ENCODE measurements around the gene TMEM237. TPM values are rescaled to one million over a fixed set of nuclear protein-coding genes. Genes with fewer than 3 reads are reported as not detected.

TMEM237 gene
- total and polyA plus RNA-seq, 9 donors, result 12.8 to 28.5 (median 24.8) TPM

DNA sequence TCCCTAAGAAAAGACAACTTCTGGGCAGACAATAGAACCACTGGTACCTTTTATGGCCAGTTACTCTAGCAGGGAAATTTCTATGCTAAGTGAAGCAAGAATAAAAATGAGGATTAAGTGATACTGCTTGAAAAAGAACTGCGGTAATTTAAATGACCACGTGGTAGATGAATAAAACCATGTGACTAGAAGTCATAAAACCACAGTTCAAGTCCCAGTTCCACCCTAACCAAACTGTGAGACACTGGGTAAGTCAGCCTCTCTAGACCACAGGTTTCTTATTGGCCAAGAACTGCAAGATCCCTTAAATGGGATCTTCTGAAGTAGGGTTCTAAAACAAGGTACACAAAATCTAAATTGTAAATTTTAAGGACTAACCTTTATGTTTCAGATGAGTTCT, 12.7 kb downstream of the TMEM237 start:
- no peak for DNase-seq
- H3K27me3 ChIP-seq, result no peaks in the 10 kb centered on the region
- H3K36me3 ChIP-seq, result no peaks in the 10 kb centered on the region
- no peak overlapping the region for H3K4me3 ChIP-seq
- H3K27ac ChIP-seq, result no peak overlapping the region
- 76 to 82% (median 79%) methylated on average over 2 of the region's 2 CpGs for WGBS, 3 donors
- H3K4me1 ChIP-seq (ENCODE audit: insufficient read depth), result no peaks in the 10 kb centered on the region
- H3K9me3 ChIP-seq, result no peaks in the 10 kb centered on the region
- TF ChIP-seq EP300 (IDR thresholded peaks at IDR 0.05), result no peak
- no peak for TF ChIP-seq POLR2A (IDR thresholded peaks at IDR 0.05)
- intact Hi-C loops (cut with DNase I), result no loop called here

DNA sequence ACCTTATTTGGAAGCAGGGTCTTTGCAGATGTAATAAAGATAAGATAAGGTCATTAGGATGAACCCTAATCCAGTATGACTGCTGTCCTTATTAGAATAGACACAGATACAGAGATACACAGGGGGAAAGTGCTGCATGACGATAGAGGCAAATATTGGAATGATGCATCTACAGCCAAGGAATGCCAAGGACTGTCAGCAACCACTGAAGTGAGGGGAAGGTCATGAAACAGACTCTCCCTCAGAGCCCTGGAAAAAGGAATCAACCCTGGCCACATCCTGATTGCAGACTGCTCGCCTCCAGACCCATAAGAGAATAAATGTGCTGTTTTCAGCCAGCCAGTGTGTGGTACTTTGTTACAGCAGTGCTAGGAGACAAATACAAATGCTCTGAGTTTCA, 14.8 kb downstream of the TMEM237 start:
- DNase-seq, result no peak
- Histone ChIP-seq H3K4me1 (ENCODE audit: insufficient read depth) (no peaks in the 10 kb centered on the region), H3K4me3 (no peak overlapping the region), H3K36me3 (no peaks in the 10 kb centered on the region), H3K27me3 (no peaks in the 10 kb centered on the region), H3K27ac (no peak overlapping the region), H3K9me3 (no peaks in the 10 kb centered on the region)
- TF ChIP-seq, protein P1, sequence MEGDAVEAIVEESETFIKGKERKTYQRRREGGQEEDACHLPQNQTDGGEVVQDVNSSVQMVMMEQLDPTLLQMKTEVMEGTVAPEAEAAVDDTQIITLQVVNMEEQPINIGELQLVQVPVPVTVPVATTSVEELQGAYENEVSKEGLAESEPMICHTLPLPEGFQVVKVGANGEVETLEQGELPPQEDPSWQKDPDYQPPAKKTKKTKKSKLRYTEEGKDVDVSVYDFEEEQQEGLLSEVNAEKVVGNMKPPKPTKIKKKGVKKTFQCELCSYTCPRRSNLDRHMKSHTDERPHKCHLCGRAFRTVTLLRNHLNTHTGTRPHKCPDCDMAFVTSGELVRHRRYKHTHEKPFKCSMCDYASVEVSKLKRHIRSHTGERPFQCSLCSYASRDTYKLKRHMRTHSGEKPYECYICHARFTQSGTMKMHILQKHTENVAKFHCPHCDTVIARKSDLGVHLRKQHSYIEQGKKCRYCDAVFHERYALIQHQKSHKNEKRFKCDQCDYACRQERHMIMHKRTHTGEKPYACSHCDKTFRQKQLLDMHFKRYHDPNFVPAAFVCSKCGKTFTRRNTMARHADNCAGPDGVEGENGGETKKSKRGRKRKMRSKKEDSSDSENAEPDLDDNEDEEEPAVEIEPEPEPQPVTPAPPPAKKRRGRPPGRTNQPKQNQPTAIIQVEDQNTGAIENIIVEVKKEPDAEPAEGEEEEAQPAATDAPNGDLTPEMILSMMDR (IDR thresholded peaks at IDR 0.05), result no peak
- no peak for TF ChIP-seq POLR2A (IDR thresholded peaks at IDR 0.05)
- no peak for TF ChIP-seq EP300 (IDR thresholded peaks at IDR 0.05)
- intact Hi-C loops (cut with DNase I), result loop anchor here in 1 of 4 donors (10.0 kb wide), 1 partner anchor 394 kb away; no protein-coding TSS in a partner anchor
- WGBS, 3 donors, result 71 to 78% (median 73%) methylated on average over 2 of the region's 2 CpGs

DNA sequence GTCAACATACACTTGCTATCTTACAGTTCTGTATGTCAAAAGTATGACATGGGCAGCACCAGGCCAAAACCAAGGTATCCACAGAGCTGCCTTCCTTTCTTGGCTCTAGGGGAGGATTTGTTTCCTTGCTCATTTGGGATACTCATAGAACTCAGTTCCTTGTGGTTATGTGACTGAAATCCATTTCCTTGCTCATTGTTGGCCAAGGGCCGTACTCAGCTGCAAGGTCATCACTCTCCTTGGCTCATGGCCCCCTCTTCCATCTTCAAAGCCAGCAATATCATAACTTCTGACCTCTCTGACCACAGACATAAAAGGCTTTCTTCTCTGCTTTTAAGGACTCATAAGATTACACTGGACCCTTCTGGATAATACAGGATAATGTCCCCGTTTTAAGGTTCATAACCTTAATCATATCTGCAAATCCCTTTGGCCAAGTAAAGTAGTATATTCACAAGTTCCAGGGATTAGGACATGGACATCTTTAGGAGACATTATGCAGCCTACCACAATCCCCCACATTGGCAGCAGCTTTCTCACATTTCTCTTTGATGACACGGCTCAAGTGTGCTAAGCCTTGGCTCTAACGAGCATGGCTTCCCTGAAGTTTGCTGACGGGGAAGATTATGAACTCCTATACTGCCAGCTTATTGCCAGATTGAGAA, 20.9 kb downstream of the TMEM237 start:
- Histone ChIP-seq H3K4me1 (ENCODE audit: insufficient read depth) (no peaks in the 10 kb centered on the region), H3K36me3 (no peaks in the 10 kb centered on the region), H3K9me3 (no peaks in the 10 kb centered on the region), H3K27ac (no peak overlapping the region), H3K4me3 (no peak overlapping the region), H3K27me3 (no peaks in the 10 kb centered on the region)
- whole genome bisulfite sequencing, 3 donors, result 55 to 67% (median 58%) methylated on average over 5 of the region's 5 CpGs
- intact Hi-C loops (cut with DNase I), result loop anchor here in 1 of 4 donors (10.0 kb wide), 1 partner anchor 388 kb away; no protein-coding TSS in a partner anchor
- no peak for TF ChIP-seq POLR2A (IDR thresholded peaks at IDR 0.05)
- DNase-seq, result no peak

DNA sequence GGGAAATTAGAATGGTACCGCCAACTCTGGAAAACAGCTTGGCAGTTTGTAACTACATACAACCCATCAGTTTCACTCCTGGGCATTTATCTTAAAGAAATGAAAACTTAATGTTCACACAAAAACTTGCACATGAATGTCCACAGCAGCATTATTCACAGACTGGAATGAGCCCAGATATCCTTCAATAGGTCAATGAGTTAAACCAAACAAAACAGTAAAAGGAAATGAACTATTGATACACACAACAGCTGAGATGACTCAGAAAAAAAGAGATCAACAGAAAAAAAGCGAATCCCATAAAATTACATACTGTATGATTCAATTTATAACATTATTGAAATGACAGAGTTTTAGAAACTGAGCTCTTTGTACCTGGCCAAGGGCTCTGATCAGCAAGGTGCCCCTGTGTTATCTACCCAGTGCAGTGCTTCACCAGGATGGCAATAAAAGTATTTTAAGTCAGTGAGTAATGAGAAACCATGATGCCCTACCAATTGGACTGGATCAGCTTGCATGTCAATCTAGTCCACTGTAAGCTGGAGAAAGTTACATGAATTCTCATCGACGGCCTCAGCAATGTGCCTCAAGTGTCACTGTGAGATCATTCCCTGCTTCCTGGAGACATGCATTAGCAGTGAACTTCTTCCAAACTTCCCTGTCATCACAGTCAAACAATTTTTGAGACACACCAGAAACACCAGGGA, 21.9 kb downstream of the TMEM237 start:
- H3K36me3 ChIP-seq, result no peaks in the 10 kb centered on the region
- intact Hi-C loops (cut with DNase I), result loop anchor here in 1 of 4 donors (10.0 kb wide), 1 partner anchor 387 kb away; no protein-coding TSS in a partner anchor
- H3K4me1 ChIP-seq (ENCODE audit: insufficient read depth), result no peaks in the 10 kb centered on the region
- no peaks in the 10 kb centered on the region for H3K27me3 ChIP-seq
- DNase-seq, result no peak
- H3K27ac ChIP-seq, result no peak overlapping the region
- WGBS, 3 donors, result 89 to 94% (median 92%) methylated on average over 4 of the region's 4 CpGs
- no peaks in the 10 kb centered on the region for H3K9me3 ChIP-seq
- TF ChIP-seq EP300 (IDR thresholded peaks at IDR 0.05), result no peak
- H3K4me3 ChIP-seq, result no peak overlapping the region

DNA sequence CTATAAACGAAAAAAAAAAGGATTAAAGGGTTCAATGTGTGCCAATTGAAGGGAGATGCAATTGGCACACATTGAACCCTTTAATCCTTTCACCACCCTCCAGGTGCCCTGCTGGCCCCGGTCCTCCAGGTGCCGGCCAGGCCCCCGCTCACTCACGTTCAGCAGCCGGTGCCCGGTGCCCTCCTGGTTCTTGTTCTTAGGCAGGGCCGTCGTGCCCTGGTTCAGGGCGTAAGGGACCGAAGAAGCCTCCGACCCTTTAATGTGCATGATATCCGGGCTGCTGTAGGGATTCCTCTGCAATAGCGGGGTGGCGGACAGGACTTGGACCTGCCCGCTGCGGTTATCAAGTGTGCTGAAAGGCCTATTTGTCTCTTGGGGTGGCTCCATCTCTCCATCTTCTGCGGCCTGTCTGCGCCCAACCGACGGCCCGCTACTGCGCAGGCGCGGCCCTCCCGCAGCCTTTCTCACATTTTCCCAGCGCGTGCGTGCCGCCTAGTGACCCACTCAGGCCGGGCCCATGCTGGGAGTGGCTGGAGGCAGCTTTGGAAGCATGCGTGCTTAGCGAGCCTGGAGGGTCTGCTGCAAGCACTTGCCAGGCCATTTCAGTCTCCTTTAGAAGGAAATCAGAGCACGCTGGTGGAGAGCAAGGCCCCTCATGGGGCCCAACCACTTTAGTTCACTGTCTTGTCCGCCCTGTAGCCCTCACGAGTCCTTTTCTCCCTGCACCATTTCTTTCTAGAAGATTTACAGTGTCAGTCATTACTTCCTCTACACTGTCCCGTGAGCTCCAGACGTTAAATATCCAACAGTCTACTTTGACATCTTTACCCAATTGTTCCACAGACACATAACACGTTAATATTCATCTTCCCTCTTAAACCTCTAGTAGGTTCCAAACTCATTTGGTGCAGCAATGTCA, 24.3 kb downstream of the TMEM237 start:
- no peaks in the 10 kb centered on the region for H3K27me3 ChIP-seq
- no peaks in the 10 kb centered on the region for H3K36me3 ChIP-seq
- TF ChIP-seq, protein P1 (IDR thresholded peaks at IDR 0.05), result peak in 2 of 3 donors; percentile 29 to 34
- no peak for TF ChIP-seq POLR2A (IDR thresholded peaks at IDR 0.05)
- H3K4me1 ChIP-seq (ENCODE audit: insufficient read depth), result no peaks in the 10 kb centered on the region
- no peak overlapping the region for H3K27ac ChIP-seq
- DNase-seq, result peak; percentile 79 to 89 (median 82)
- no peaks in the 10 kb centered on the region for H3K9me3 ChIP-seq
- no peak overlapping the region for H3K4me3 ChIP-seq
- intact Hi-C loops (cut with DNase I), result loop anchor here in 1 of 4 donors (5.0 kb wide), 1 partner anchor 382 kb away; no protein-coding TSS in a partner anchor
- 28 to 43% (median 39%) methylated on average over 26 to 39 of the region's 39 CpGs for WGBS, 3 donors
